Fibroblast of lung (primary cell): ENCODE results near the gene PPIA. TPM values are rescaled to one million over a fixed set of nuclear protein-coding genes. Genes with fewer than 3 reads are reported as not detected.

Experiments
- DNase-seq, 2 donors: peaks; one replicate each; pipeline versions ENCODE4 v3.0.0 to v3.0.0-alpha.2; 2010; ENCODE audit warnings: low read depth in 2 of 2
- H2AFZ ChIP-seq: 2 replicates; pipeline ENCODE4 v1.5.1; 2012; ENCODE audit warnings: low read length, control low read depth, inconsistent platforms
- H3K27ac ChIP-seq: 2 replicates; pipeline ENCODE4 v1.5.1; 2011; ENCODE audit warnings: low read length, control low read depth; ENCODE audit not compliant: insufficient read depth
- H3K27me3 ChIP-seq: 2 replicates; pipeline ENCODE4 v1.5.1; 2011; ENCODE audit warnings: mild to moderate bottlenecking, low read length; ENCODE audit not compliant: control insufficient read depth, insufficient read depth
- H3K36me3 ChIP-seq: 2 replicates; pipeline ENCODE4 v1.5.1; 2011; ENCODE audit warnings: low read length; ENCODE audit not compliant: control insufficient read depth, insufficient read depth
- H3K4me1 ChIP-seq: 2 replicates; pipeline ENCODE4 v1.5.1; 2011; ENCODE audit warnings: low read length; ENCODE audit not compliant: control insufficient read depth, insufficient read depth; ENCODE audit errors: extremely low read depth
- H3K4me2 ChIP-seq: 2 replicates; pipeline ENCODE4 v1.5.1; 2011; ENCODE audit warnings: low read length, control low read depth; ENCODE audit not compliant: insufficient read depth; ENCODE audit errors: extremely low read depth
- H3K4me3 ChIP-seq, 4 experiments: fragments of 200-600 bp in 1 of 4; sonication (generic) in 1 of 4; replicated peaks in 1 of 4; 2 replicates each; pipeline ENCODE4 v1.5.1; 2011 to 2016; ENCODE audit warnings: low read length in 4 of 4, low read depth in 3 of 4, mild to moderate bottlenecking in 3 of 4, control low read depth in 2 of 4, inconsistent platforms in 1 of 4, mixed read lengths in 1 of 4; ENCODE audit not compliant: insufficient read depth in 1 of 4; ENCODE audit errors: control extremely low read depth in 1 of 4
- H3K79me2 ChIP-seq: 2 replicates; pipeline ENCODE4 v1.5.1; 2012; ENCODE audit warnings: mild to moderate bottlenecking, low read length, inconsistent platforms; ENCODE audit not compliant: control insufficient read depth, insufficient read depth
- H3K9ac ChIP-seq: 2 replicates; pipeline ENCODE4 v1.5.1; 2011; ENCODE audit warnings: mild to moderate bottlenecking, low read length, control low read depth; ENCODE audit not compliant: insufficient read depth
- H3K9me3 ChIP-seq: 2 replicates; pipeline ENCODE4 v1.5.1; 2012; ENCODE audit warnings: low read depth, low read length; ENCODE audit not compliant: control insufficient read depth, insufficient read depth
- H4K20me1 ChIP-seq: 2 replicates; pipeline ENCODE4 v1.5.1; 2011; ENCODE audit warnings: low read length; ENCODE audit not compliant: control insufficient read depth, insufficient read depth; ENCODE audit errors: extremely low read depth
- EZH2 ChIP-seq: IDR thresholded peaks from 2 replicates; pipeline ENCODE4 v1.5.1; 2012; ENCODE audit warnings: low read length, control low read depth, mild to moderate bottlenecking; ENCODE audit errors: missing control alignments
- polyA plus RNA-seq, 2 donors: library from polyadenylated mRNA; depleted of rRNA in 1 of 2; stranded (reverse) in 1 of 2; unstranded in 1 of 2; fragments of >200 nt; gene quantifications; 2 replicates each; pipeline ENCODE4 v1.2.1, GENCODE V29; 2011 to 2012; ENCODE audit warnings: missing spikeins in 1 of 2
- total RNA-seq: library from RNA; depleted of rRNA; stranded (reverse); fragments of >200 nt; gene quantifications from 2 replicates; pipeline ENCODE4 v1.2.1, GENCODE V29; 2014
- TF ChIP-seq, protein P1 (sequence below), 2 donors: IDR thresholded peaks in 1 of 2; conservative IDR thresholded peaks in 1 of 2; 1 replicate in 1 of 2; 2 replicates in 1 of 2; pipeline ENCODE4 v1.5.1; 2011 to 2012; ENCODE audit warnings: low read length in 2 of 2, control low read depth in 1 of 2, inconsistent platforms in 1 of 2, low read depth in 1 of 2, mild to moderate bottlenecking in 1 of 2

The PPIA gene
- total and polyA plus RNA-seq, 2 donors (not counting 1 experiment from before 2014, with no cell fraction given) = 1,161 to 7,057 TPM

DNA sequence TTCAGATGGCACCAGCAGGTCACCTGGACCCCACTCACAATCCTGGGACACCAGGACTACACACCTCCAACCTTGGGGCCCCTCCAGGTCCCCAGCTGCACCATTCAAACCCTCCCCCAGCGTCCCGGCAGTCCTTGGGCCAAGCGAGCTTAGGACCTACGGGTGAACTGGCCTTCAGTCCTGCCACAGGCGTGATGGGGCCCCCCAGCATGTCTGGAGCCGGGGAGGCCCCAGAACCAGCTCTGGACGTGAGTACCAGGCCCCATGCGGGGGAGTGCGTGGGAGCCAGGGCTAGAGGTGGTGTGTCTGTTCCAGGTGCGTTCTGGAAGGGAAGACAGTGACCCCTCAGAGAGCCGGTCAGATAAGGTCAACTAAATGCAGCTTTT, 30.1 kb upstream of the PPIA start:
- TF ChIP-seq, protein P1, sequence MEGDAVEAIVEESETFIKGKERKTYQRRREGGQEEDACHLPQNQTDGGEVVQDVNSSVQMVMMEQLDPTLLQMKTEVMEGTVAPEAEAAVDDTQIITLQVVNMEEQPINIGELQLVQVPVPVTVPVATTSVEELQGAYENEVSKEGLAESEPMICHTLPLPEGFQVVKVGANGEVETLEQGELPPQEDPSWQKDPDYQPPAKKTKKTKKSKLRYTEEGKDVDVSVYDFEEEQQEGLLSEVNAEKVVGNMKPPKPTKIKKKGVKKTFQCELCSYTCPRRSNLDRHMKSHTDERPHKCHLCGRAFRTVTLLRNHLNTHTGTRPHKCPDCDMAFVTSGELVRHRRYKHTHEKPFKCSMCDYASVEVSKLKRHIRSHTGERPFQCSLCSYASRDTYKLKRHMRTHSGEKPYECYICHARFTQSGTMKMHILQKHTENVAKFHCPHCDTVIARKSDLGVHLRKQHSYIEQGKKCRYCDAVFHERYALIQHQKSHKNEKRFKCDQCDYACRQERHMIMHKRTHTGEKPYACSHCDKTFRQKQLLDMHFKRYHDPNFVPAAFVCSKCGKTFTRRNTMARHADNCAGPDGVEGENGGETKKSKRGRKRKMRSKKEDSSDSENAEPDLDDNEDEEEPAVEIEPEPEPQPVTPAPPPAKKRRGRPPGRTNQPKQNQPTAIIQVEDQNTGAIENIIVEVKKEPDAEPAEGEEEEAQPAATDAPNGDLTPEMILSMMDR (conservative IDR thresholded peaks at IDR 0.05 in 1 of 2, IDR thresholded peaks at IDR 0.05 in 1 of 2; ENCODE audit: low read depth in 1 of 2, low read length in 2 of 2) = no peak
- no peak for TF ChIP-seq EZH2
- Histone ChIP-seq H4K20me1 (no peaks in the 10 kb centered on the region), H3K4me1 (peaks cover 21% of the 10 kb centered on the region), H3K9ac (no peak overlapping the region), H3K36me3 (peaks cover 26% of the 10 kb centered on the region), H3K27me3 (no peaks in the 10 kb centered on the region), H3K79me2 (no peaks in the 10 kb centered on the region), H3K4me2 (no peak overlapping the region), H3K27ac (no peak overlapping the region), H3K4me3 (no peak overlapping the region), H3K9me3 (no peaks in the 10 kb centered on the region), H2AFZ (no peak overlapping the region)
- no peak for DNase-seq

DNA sequence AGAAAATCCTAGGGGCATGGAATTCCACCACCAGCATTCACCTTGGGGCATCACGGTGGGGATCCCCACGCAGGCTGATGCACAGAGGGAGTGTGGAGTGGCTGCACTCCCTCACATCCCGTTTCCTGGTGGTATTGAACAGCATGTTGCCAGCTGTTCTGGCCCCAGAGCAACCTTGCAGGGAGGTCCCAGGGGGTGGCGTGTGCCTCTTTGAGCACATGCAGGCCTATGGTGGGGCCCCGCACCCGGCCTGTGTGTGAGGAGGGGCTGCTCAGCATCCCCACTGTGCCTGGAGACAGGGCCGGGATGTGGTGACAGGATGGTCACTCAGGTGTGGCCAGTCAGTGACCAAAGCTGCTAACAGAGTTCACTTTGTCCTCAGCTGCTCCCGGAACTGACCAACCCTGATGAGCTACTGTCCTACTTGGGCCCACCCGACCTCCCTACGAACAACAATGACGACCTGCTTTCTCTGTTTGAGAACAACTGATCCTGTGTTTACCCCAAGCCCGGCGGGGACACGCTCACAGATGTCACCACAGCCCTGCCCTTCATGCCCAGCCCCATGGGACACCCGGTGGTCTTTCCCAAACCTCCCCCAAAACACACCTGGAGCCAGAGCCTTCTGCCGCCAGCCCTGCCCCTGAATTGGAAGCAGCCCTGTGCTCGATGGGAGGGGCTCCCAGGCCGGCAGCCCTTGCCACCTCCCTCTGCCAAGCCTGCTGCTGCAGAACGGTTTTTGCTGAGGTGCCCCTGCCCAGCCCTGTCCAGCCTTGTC, 29.2 kb upstream of the PPIA start:
- no peaks in the 10 kb centered on the region for H3K79me2 ChIP-seq
- peaks cover 21% of the 10 kb centered on the region for H3K4me1 ChIP-seq
- no peaks in the 10 kb centered on the region for H4K20me1 ChIP-seq
- H2AFZ ChIP-seq = no peak overlapping the region
- no peaks in the 10 kb centered on the region for H3K9me3 ChIP-seq
- TF ChIP-seq, protein P1 (conservative IDR thresholded peaks at IDR 0.05 in 1 of 2, IDR thresholded peaks at IDR 0.05 in 1 of 2; ENCODE audit: low read depth in 1 of 2, low read length in 2 of 2) = no peak
- TF ChIP-seq EZH2 = no peak
- no peak overlapping the region for H3K9ac ChIP-seq
- H3K36me3 ChIP-seq = peaks cover 22% of the 10 kb centered on the region
- H3K27ac ChIP-seq = peak overlapping the region; percentile 14
- H3K27me3 ChIP-seq = no peaks in the 10 kb centered on the region
- no peak for DNase-seq
- no peak overlapping the region for H3K4me3 ChIP-seq
- no peak overlapping the region for H3K4me2 ChIP-seq

DNA sequence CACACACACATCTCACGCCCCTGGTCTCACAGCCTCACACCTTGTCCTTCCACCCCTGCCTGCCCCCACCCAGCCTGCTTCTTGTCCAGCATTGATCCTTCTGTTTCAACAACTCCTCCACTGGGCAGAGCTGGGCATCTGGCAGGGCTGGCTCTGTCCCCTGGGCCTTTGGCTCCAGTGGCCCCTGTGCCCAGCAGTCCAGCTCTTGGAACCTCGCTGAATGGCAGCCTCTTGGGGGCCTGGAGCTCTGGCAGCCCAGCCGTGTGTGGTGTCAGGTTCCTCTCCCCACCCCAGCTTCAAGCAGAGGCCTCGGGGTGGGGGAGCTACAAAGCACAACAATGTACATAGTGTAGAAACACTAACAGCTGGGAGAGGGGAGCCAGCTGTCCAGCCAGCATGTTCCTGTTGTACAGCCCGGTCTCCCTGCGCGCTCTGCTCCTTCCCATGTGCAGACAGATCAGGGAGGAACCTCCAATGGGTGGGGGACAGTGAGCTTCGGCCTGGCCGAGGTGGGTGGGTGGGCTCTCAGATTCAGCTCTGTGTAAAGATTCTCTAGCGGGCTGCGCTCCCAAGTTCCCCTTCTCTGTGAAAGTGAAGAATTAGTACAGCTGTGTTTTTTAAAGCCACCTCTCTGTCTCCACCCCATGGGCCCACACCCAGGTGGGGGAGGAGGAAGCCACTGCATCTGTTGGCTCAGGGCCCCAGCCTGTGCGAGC, 28.4 kb upstream of the PPIA start:
- Histone ChIP-seq H3K27ac (peak overlapping the region; percentile 14), H3K4me3 (peak overlapping the region in 1 of 4 experiments; percentile 20), H3K27me3 (no peaks in the 10 kb centered on the region), H3K79me2 (no peaks in the 10 kb centered on the region), H3K9ac (no peak overlapping the region), H2AFZ (no peak overlapping the region), H3K4me2 (peak overlapping the region; percentile 25), H4K20me1 (no peaks in the 10 kb centered on the region), H3K36me3 (peaks cover 18% of the 10 kb centered on the region), H3K9me3 (no peaks in the 10 kb centered on the region), H3K4me1 (peaks cover 21% of the 10 kb centered on the region)
- TF ChIP-seq, protein P1 (conservative IDR thresholded peaks at IDR 0.05 in 1 of 2, IDR thresholded peaks at IDR 0.05 in 1 of 2; ENCODE audit: low read depth in 1 of 2, low read length in 2 of 2) = no peak
- TF ChIP-seq EZH2 = no peak
- DNase-seq = peak; percentile 19 to 90
